ENCODE data around the gene JARID2.

The JARID2 gene

DNA sequence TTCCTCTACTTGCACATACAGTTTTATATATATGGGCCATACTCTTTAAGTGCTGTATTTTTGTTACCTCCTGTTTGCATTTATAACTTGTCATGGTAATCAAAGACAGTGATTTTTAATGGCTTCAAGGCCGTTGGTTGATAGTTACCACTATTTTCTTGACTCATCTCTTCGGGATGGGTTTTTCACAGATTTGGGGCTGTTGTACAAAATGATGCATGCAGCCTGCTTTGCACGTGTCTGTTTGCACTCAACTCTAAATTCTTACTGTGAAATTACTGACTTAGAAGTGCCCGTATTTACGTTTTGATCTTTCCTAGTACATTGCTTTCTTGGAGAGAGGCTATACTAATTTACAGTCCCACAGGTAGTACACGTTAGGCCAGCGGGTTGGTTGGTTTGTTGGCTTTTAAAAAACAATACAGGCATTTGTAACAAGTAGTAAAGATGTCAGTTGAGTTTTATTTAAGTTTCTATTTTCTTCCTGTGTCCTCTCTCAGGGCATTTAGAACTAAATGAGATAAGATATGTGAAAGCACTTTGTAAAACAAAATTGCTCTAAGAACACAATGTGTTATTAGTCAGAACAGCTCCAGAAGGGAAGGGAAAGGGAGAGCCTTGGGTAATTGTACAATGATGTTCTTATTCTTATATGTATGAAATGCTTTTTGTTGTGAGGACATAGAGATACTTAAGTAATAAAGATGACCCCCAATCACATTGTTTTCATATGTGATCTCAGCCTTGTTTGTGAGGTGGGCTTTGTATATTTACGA, 11.7 kb downstream of the JARID2 start:
- H3K4me3 ChIP-seq (ENCODE audit: low read depth, low read length): no peak overlapping the region
- no peak for DNase-seq (ENCODE audit: low read depth)
- TF ChIP-seq, protein P1, sequence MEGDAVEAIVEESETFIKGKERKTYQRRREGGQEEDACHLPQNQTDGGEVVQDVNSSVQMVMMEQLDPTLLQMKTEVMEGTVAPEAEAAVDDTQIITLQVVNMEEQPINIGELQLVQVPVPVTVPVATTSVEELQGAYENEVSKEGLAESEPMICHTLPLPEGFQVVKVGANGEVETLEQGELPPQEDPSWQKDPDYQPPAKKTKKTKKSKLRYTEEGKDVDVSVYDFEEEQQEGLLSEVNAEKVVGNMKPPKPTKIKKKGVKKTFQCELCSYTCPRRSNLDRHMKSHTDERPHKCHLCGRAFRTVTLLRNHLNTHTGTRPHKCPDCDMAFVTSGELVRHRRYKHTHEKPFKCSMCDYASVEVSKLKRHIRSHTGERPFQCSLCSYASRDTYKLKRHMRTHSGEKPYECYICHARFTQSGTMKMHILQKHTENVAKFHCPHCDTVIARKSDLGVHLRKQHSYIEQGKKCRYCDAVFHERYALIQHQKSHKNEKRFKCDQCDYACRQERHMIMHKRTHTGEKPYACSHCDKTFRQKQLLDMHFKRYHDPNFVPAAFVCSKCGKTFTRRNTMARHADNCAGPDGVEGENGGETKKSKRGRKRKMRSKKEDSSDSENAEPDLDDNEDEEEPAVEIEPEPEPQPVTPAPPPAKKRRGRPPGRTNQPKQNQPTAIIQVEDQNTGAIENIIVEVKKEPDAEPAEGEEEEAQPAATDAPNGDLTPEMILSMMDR (conservative IDR thresholded peaks at IDR 0.05; ENCODE audit: low read depth, low read length): no peak

DNA sequence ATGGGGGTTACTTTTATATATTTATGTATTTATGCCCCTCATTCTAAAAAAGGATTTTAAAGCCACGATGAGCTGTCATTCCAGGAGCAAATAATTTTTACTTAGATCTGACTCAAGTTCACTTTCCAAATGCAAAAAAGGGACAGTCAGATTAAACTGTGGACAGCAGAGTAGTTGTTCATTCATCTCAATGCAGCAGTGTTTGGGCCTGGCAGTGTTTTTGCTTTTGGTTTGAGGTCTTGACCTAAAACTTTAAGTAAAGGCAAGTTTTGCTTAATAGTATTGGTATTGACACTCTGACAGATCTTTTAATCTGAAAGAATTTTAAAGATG, 13.9 kb downstream of the JARID2 start:
- TF ChIP-seq, protein P1 (conservative IDR thresholded peaks at IDR 0.05; ENCODE audit: low read depth, low read length): no peak
- no peak overlapping the region for H3K4me3 ChIP-seq (ENCODE audit: low read depth, low read length)
- DNase-seq (ENCODE audit: low read depth): peak; percentile 32

DNA sequence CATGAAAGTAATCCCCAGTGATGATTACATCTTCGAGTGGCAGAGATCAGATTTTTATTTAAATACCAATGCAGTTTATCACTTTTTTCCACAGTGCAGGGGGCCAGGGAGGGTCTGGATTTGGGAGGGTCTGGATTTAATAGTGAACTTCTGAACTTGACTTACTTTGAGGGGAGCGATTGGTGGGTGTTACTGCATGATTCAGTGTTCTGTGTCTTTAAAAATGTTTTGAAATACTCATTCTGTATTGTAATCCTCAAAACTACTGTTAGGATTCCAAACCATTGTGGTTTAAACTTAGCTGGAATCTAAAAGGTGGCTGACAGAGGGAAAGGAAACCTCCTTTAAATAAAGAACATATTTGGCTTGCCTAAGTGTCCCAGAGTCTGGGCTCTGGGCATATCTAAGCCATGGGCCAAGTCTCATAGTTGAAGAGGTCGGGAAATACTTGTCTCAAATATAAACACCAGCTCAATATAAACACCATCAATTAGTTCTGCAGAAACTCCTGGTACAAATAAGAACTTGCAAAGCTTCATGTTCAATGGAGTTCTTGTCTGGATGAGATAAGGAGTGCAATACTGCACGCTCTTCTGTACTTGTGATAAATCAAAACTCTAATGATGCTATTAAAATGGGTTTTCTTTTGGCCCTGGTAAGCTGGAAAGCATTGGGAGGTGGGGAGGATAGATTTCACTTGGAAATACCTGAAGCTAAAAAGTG, 14.4 kb downstream of the JARID2 start:
- TF ChIP-seq, protein P1 (conservative IDR thresholded peaks at IDR 0.05; ENCODE audit: low read depth, low read length): no peak
- H3K4me3 ChIP-seq (ENCODE audit: low read depth, low read length): no peak overlapping the region
- peak; percentile 55 for DNase-seq (ENCODE audit: low read depth)

DNA sequence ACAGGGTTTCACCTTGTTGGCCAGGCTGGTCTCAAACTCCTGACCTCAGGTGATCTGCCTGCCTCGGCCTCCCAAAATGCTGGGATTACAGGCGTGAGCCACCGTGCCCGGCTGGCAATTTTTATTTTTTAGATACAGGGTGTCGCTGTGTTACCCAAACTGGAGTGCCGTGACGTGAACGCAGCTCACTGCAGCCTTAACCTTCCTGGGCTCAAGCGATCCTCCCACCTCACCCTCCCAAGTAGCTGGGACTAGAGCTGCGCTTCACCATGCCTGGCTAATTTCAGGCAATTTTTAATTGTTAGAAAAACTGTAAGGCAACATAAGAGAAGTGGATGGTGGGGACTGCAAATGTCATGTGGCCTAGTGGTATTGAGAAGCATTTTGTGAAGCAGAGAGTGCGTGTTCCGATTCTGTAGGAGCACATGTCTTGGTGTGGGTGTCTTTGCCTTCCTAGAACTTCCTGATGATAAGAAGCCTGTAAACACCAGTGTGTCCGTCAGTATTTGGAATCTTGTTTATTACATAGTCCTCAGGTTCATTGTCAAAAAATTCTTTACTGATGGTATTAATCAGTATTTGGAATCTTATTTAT, 18.0 kb downstream of the JARID2 start:
- TF ChIP-seq, protein P1 (conservative IDR thresholded peaks at IDR 0.05; ENCODE audit: low read depth, low read length): no peak
- DNase-seq (ENCODE audit: low read depth): no peak
- H3K4me3 ChIP-seq (ENCODE audit: low read depth, low read length): no peak overlapping the region

DNA sequence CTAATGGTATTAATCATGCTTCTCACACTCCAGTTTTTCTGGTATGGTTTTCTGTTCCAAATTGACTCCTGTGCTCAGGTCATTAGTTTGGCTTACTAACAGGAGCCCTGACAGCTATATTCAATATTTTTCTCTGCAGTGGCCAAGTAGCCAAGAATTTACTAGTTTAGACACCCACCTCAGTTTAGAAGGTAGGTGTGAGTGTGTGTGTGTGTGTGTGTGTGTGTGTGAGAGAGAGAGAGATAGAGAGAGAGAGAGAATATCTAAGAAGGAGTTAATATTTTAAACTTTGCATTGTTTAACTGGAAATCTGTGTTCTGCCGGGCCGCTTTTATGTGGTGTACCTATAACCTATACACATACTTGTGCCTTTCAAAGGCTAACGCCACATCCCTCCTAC, 18.5 kb downstream of the JARID2 start:
- TF ChIP-seq, protein P1 (conservative IDR thresholded peaks at IDR 0.05; ENCODE audit: low read depth, low read length): no peak
- DNase-seq (ENCODE audit: low read depth): no peak
- H3K4me3 ChIP-seq (ENCODE audit: low read depth, low read length): no peak overlapping the region

DNA sequence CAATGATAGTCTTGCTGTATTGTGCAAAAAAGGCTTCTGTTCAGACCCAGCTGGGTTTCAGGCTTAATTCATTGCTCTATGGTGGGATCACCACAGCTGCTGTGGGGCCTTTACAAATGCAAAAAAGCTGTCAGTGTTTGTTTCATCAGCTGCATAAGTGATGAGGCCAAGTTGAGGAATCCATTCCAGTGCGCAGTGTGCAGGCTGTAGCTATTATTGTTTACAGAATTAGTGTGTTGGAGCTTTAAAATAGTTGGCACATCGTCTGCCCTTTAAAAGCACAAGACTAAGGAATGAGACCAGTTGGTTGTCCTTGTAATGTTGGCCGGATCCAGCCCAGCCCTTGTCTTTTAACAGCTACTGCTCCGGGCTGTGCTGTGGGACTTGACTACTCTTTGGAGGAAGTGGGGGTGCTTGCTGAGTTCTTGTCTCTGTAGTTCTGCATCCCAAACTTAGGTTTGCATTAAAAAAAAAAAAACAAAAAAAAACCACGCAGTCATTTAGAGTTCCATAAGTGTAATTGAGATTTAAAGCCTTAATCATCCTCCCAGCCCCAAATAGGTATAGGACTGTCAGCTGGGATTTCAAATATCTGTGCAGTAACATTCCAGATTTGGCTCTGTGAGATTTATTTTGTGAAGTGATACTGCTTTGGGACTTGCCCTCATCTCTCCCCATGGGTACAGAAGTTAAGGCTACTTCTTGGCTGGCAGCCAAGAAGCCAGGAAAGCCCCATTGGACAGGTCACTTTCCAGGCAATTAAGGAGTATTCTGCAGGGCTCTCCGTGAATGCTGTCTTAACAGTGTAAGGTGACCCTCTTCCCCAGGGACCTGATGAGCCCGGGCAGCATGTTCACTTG, 19.3 kb downstream of the JARID2 start:
- no peak overlapping the region for H3K4me3 ChIP-seq (ENCODE audit: low read depth, low read length)
- peak; percentile 72 for DNase-seq (ENCODE audit: low read depth)
- TF ChIP-seq, protein P1 (conservative IDR thresholded peaks at IDR 0.05; ENCODE audit: low read depth, low read length): no peak
